ENCODE measurements around the gene ANKDD1B.
"Not testable (repeated sequence)": the region's sequence is repeated elsewhere in the genome, so short reads cannot be mapped to it uniquely, and the experiment has no call there.

The ANKDD1B gene

DNA sequence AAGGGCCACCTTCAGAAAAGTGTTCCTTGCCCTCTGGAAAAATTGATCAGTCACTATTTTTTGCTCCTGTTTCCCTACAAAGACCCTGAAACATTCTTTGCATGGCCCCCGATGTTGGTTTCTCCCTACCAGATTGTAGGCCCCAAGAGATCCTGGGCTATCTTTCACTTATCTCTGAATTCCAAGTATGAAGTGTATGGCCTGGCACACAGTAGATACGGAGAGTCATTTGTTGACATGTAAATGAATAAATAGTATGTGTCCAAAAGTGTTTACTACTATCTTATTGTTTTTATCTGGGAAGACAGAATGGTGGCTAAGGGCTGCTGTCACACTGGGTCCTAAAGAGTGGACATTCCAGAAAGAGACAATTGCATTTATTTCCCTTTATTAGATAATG is 7.4 kb upstream of the ANKDD1B start:
- no peak for DNase-seq (ENCODE audit: low spot score in 2 of 2)
- Mint-ChIP-seq H3K36me3 (peaks cover 15% of the 10 kb centered on the region), H3K27me3 (no peaks in the 10 kb centered on the region), H3K4me1 (peaks cover 12% of the 10 kb centered on the region), H3K4me3 (no peak overlapping the region), H3K9me3 (no peaks in the 10 kb centered on the region), H3K27ac (no peak overlapping the region)
- ATAC-seq (ENCODE audit: low read depth): no peak

DNA sequence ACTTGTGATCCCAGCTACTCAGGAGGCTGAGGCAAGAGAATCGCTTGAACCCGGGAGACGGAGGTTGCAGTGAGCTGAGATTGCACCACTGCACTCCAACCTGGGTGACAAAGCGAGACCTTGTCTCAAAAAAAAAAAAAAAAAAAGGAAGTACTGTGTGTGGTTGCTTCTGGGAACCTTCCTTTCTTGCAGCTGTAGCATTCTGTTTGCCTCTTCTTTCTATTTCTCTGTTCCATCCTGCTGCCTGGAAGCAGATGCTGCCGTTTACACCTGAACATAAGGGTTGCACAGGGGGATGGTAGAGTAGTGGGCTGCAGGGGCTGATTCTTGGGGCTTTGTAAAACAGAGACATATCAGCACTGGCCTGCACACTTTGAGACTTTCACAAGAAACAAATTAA is 3.9 kb upstream of the ANKDD1B start:
- peaks cover 14% of the 10 kb centered on the region for H3K4me1 Mint-ChIP-seq
- not testable (repeated sequence) for H3K27me3 Mint-ChIP-seq; DNase-seq (ENCODE audit: low spot score in 2 of 2); H3K36me3 Mint-ChIP-seq; H3K4me3 Mint-ChIP-seq; H3K9me3 Mint-ChIP-seq
- peak; percentile 49 for ATAC-seq (ENCODE audit: low read depth)
- H3K27ac Mint-ChIP-seq: peak overlapping the region; percentile 62

DNA sequence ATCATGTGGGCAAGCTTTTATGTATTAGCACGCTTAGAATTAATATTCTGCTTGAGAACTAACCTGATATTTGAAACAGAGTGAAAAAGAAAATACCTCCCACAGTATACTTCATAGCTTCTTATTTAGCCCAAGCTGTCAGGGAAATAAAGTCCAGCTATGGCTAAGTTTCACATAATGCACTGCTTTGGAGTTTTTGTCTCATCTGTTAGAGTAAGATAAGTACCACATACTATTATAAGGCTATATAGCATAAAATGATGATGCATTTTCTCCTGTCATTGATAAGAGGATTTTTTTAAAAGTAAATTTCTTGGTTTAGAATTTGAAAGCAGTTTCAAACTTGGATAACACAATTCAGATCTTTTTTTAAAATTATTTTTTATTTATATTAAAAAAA is 2.4 kb upstream of the ANKDD1B start:
- Mint-ChIP-seq H3K4me3 (no peak overlapping the region), H3K36me3 (peaks cover 4% of the 10 kb centered on the region), H3K27ac (no peak overlapping the region), H3K9me3 (no peaks in the 10 kb centered on the region), H3K4me1 (peaks cover 14% of the 10 kb centered on the region), H3K27me3 (peaks cover 1% of the 10 kb centered on the region)
- DNase-seq (ENCODE audit: low spot score in 2 of 2) (no peak), ATAC-seq (ENCODE audit: low read depth) (no peak)

DNA sequence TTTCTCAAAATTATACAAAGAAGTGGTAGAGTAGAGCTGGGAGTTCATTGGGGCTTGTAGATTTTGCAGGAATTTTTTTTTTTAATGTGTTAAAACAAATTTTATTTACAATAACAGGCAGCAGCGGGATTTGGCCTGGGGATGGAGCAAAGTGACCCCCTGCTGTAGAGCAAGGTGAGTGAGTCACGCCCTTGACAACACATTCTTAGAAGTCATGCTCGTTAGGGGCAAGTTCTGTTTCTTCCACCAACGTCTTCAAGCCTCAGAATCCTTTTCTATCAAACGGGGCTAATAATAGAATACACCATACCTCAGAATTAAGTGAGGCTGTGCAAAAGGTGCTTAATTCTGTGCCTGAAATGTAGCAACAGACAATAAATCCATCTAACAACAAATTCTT is 1.1 kb upstream of the ANKDD1B start:
- peaks cover 14% of the 10 kb centered on the region for H3K4me1 Mint-ChIP-seq
- ATAC-seq (ENCODE audit: low read depth) (no peak), DNase-seq (ENCODE audit: low spot score in 2 of 2) (no peak)
- no peak overlapping the region for H3K27ac Mint-ChIP-seq
- no peak overlapping the region for H3K4me3 Mint-ChIP-seq
- peaks cover 4% of the 10 kb centered on the region for H3K36me3 Mint-ChIP-seq
- H3K27me3 Mint-ChIP-seq: peaks cover 1% of the 10 kb centered on the region
- H3K9me3 Mint-ChIP-seq: no peaks in the 10 kb centered on the region

DNA sequence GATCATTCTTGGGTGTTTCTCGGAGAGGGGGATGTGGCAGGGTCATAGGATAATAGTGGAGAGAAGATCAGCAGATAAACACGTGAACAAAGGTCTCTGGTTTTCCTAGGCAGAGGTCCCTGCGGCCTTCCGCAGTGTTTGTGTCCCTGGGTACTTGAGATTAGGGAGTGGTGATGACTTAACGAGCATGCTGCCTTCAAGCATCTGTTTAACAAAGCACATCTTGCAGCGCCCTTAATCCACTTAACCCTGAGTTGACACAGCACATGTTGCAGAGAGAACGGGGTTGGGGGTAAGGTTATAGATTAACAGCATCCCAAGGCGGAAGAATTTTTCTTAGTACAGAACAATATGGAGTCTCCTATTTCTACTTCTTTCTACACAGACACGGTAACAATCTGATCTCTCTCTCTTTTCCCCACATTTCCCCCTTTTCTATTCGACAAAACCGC is 368 bp upstream of the ANKDD1B start:
- H3K27me3 Mint-ChIP-seq; H3K27ac Mint-ChIP-seq; DNase-seq (ENCODE audit: low spot score in 2 of 2); ATAC-seq (ENCODE audit: low read depth); H3K36me3 Mint-ChIP-seq; H3K9me3 Mint-ChIP-seq; H3K4me3 Mint-ChIP-seq: not testable (repeated sequence)
- peaks cover 12% of the 10 kb centered on the region for H3K4me1 Mint-ChIP-seq

DNA sequence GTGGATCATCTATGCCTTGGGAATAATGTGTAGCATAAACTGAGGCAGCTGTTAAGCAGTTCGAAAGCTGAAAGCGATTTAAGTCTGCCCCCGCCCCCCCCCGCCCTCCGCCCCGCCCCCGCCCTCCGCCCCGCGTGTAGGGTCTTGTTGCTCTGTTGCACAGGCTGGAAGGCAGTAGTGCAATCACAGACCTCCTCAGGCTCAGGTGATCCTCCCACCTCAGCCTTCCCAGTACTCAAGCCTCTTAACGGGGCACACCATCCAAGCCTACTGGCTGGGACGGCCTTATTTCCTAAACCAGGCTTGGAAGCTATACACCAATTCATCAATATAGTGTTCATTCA is 945 bp downstream of the ANKDD1B start:
- Mint-ChIP-seq H3K36me3 (peaks cover 2% of the 10 kb centered on the region), H3K27ac (no peak overlapping the region), H3K4me1 (peaks cover 7% of the 10 kb centered on the region), H3K27me3 (peaks cover 1% of the 10 kb centered on the region), H3K9me3 (no peaks in the 10 kb centered on the region), H3K4me3 (no peak overlapping the region)
- no peak for ATAC-seq (ENCODE audit: low read depth)
- no peak for DNase-seq (ENCODE audit: low spot score in 2 of 2)

DNA sequence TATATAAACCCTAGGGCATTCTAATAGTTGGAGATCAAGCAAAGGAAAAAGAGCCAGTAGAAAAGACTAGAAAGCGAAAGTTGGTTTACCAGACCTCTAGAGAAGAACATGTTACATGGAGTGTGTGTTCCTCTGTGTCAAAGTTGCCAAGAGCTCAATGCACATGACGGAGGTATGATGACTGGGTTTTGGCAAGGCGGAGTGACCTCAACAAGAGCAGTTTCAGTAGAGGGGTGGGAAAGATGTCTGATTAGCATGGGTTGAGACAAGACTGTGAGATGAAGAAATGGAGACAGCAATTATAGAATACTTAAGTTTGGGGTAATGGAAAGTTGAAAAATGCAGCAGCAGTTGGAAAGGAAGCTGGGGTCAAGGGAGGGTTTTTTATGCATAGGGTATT is 1.6 kb downstream of the ANKDD1B start:
- Mint-ChIP-seq H3K36me3 (peaks cover 2% of the 10 kb centered on the region), H3K4me3 (no peak overlapping the region), H3K27ac (no peak overlapping the region), H3K9me3 (no peaks in the 10 kb centered on the region), H3K27me3 (peaks cover 1% of the 10 kb centered on the region), H3K4me1 (peaks cover 2% of the 10 kb centered on the region)
- no peak for DNase-seq (ENCODE audit: low spot score in 2 of 2)
- ATAC-seq (ENCODE audit: low read depth): no peak

DNA sequence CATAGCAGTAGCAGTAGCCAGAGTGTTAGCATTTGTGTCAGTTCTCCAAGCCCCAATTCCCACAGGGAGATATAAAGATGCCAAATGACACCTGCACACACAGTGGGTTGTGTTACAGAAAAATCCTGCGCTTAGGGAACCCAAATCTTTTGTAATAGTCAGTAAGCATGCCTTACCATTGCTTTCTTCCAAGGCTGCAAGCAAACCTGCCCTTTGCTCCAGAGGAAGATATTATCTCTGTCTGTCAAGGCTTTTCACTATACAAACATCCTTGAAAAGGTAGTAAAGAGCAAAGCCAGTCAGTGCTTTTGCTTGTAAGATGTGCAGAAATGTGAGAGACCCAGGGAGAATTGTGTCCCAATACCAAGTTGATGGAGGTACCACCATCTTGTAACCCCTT is 2.9 kb downstream of the ANKDD1B start:
- Mint-ChIP-seq H3K27me3 (peaks cover 1% of the 10 kb centered on the region), H3K9me3 (no peaks in the 10 kb centered on the region), H3K36me3 (peaks cover 2% of the 10 kb centered on the region), H3K27ac (no peak overlapping the region), H3K4me1 (peaks cover 2% of the 10 kb centered on the region), H3K4me3 (no peak overlapping the region)
- ATAC-seq (ENCODE audit: low read depth): no peak
- DNase-seq (ENCODE audit: low spot score in 2 of 2): no peak

DNA sequence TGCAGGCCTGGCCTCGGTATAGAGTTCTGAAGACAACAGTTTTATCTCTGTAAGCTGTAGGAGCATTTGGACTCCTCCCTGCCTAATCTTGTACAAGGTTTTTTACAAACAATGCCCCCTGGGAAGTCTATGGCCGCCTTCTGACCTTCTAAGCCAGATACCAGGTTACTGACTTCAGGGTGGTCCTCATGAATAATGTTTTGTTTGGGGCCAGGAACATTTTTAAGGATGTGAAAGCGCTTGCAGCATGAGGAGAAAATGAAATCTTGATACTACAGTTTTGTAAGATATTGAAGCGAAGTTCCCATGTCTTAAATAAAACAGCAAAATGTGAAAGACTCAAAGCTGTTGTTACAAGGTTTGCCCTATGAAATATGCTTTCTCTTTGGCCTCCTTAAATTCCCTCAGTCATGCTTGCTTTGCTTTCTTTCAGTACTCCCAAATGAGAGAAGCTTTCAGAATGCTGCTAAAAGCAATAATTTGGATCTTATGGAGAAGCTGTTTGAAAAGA is 5.2 kb downstream of the ANKDD1B start:
- DNase-seq (ENCODE audit: low spot score in 2 of 2) (no peak), ATAC-seq (ENCODE audit: low read depth) (no peak)
- Mint-ChIP-seq H3K9me3 (no peaks in the 10 kb centered on the region), H3K4me1 (no peaks in the 10 kb centered on the region), H3K27ac (no peak overlapping the region), H3K27me3 (peaks cover 1% of the 10 kb centered on the region), H3K4me3 (no peak overlapping the region), H3K36me3 (no peaks in the 10 kb centered on the region)

DNA sequence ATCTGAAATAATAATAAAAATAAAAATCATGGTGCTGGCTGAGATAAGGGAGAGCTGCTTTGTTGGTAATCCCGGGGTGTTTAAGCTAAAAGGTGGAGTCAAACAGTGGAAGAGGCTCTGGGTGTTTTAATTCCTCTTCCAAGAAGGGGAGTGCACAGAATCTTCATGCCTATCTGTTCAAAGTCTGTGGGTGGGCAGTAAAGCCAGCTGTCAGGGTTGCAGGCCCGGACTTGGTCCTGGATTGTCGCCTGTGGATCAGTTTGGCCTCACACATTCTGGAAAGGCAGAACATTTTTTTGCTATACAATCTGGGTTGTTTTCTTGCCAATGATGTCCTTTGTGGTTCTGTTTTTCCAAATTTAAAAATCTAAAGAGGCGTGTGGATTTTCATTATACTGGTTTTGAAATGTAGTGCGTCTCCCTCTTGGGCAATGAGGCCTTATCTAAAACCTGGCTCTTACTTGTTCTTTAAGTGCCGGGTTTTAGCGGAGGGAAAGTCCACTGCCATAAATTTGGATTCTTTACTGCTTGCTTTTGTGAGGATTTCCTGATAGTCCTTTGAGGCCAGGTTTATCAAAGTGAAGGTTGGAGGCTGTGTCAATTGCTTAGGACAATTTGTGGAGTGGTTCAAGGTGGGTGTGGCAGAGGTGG is 5.8 kb downstream of the ANKDD1B start:
- peaks cover 1% of the 10 kb centered on the region for H3K27me3 Mint-ChIP-seq
- ATAC-seq (ENCODE audit: low read depth): no peak
- no peaks in the 10 kb centered on the region for H3K4me1 Mint-ChIP-seq
- H3K9me3 Mint-ChIP-seq: no peaks in the 10 kb centered on the region
- no peak overlapping the region for H3K27ac Mint-ChIP-seq
- H3K36me3 Mint-ChIP-seq: no peaks in the 10 kb centered on the region
- no peak overlapping the region for H3K4me3 Mint-ChIP-seq
- DNase-seq (ENCODE audit: low spot score in 2 of 2): no peak

DNA sequence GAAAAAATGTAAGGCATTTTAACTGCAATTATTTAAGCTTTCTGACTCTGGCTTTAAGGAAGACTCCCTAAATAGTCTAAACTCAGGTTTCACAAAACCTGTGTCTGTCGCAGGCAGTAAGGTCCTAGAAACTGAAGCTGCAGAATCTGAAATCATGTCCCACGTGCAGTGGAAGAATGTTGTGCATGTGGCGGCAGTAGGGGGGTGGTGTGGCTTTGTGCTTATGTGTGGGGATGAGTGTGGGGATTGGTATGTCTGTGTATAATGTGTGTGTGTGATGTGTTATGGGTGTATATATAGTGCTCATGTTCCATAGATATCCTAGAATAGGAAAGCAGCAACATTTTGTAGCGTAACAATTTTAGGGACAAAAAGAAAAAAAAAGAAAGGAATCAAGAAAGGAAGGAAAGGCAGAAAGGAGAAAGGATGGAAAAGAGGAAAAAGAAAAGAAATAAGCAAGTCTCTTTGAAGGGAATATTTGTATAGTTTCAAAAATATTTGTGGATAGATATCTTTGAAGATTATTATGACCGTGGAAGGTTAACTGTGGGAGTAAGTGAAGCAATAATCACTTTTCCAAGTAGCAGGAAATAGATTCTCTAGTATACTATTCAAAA is 6.6 kb downstream of the ANKDD1B start:
- no peaks in the 10 kb centered on the region for H3K36me3 Mint-ChIP-seq
- DNase-seq (ENCODE audit: low spot score in 2 of 2) (no peak), ATAC-seq (ENCODE audit: low read depth) (no peak)
- no peak overlapping the region for H3K27ac Mint-ChIP-seq
- H3K4me1 Mint-ChIP-seq: no peaks in the 10 kb centered on the region
- peaks cover 1% of the 10 kb centered on the region for H3K27me3 Mint-ChIP-seq
- H3K9me3 Mint-ChIP-seq: no peaks in the 10 kb centered on the region
- H3K4me3 Mint-ChIP-seq: no peak overlapping the region

DNA sequence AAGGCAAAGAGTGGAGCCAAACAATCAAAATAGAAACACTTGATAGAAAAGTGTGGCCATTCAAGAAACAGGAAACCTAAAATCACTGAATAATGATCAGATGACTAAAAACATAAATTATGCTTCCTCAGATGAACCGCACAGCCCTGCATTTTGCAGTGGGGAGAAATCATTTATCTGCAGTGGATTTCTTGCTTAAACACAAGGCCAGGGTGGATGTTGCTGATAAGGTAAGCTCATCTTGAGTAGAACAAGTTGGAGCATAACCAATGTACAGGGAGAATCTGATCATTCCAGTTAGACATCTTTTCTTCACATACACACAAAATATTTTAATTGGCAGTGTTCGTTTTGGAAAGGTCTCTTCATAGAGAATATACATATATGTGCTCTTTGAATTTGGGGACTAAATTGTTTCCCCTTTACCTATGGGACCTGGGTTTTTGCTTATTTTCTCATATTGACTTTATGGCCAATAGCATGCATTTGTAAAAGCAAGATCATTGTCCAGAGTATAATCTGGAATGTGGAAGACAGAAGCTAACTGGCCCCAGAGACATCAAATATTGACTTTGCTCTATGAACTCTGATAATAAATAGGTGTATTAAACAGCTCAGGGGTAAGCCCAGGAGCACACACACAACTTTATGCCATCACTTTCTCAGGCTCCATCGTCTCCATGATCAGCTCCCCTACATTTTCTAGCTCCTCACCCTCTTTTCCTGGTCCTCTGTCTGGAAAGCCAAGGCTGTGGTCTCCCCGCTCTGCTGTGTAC is 9.1 kb downstream of the ANKDD1B start:
- Mint-ChIP-seq H3K27me3 (no peaks in the 10 kb centered on the region), H3K4me1 (no peaks in the 10 kb centered on the region), H3K36me3 (no peaks in the 10 kb centered on the region), H3K4me3 (no peak overlapping the region), H3K9me3 (no peaks in the 10 kb centered on the region), H3K27ac (no peak overlapping the region)
- ATAC-seq (ENCODE audit: low read depth) (no peak), DNase-seq (ENCODE audit: low spot score in 2 of 2) (no peak)

DNA sequence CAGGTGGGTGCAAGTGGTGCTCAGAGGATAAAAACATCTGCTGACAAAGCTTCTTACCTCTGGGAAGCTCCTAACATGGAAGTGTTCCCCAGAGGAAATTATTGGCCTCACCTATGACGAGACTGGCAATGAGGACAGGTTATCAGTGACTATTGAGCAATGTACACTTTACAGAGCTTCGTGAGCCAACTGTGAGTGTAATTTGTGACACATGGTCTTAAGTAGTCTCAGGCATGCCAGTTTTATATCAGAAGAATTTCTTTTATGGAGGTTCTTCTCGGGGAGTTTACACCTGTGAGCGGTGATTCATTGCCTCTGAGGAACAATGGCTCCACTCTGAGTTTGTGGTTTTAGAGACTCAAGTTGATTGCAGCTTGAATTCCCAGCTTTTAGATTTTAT is 11.3 kb downstream of the ANKDD1B start:
- no peak overlapping the region for H3K27ac Mint-ChIP-seq
- ATAC-seq (ENCODE audit: low read depth): no peak
- no peaks in the 10 kb centered on the region for H3K36me3 Mint-ChIP-seq
- H3K4me1 Mint-ChIP-seq: no peaks in the 10 kb centered on the region
- no peaks in the 10 kb centered on the region for H3K9me3 Mint-ChIP-seq
- DNase-seq (ENCODE audit: low spot score in 2 of 2): no peak
- no peaks in the 10 kb centered on the region for H3K27me3 Mint-ChIP-seq
- H3K4me3 Mint-ChIP-seq: no peak overlapping the region

DNA sequence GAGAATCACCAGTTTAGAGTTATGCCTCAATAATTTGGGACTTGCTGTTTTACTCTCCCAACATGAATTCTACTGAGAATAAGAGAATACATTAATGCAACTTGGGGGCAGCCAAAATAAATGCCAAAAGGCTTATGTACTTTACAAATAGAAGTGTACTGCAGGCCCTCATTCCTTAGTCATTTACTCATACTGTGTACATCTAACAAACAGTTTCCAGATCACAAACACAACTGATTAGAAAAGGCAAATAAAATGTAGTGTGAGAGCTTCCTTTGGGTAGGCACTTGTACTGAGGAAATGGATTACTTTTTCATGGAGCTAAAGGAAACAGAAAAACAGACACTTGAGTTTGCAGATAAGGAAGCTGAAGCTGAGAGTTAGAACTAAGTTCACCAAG is 12.6 kb downstream of the ANKDD1B start:
- no peak for ATAC-seq (ENCODE audit: low read depth)
- Mint-ChIP-seq H3K27ac (no peak overlapping the region), H3K9me3 (no peaks in the 10 kb centered on the region), H3K4me1 (no peaks in the 10 kb centered on the region), H3K36me3 (no peaks in the 10 kb centered on the region), H3K4me3 (no peak overlapping the region), H3K27me3 (no peaks in the 10 kb centered on the region)
- DNase-seq (ENCODE audit: low spot score in 2 of 2): no peak
